HEK293 (cell line): ENCODE data around the gene RSRC1.

Source experiments
- CTCF ChIP-seq: fragments of 450-650 bp; formaldehyde crosslinking; IDR thresholded peaks from 2 replicates; pipeline ENCODE4 v1.5.1; 2016; ENCODE audit warnings: missing biosample characterization, missing genetic modification characterization
- PRDM1 ChIP-seq: fragments of 450-650 bp; formaldehyde crosslinking; IDR thresholded peaks from 2 replicates; pipeline ENCODE4; 2016; ENCODE audit warnings: missing biosample characterization, missing genetic modification characterization
- TCF7L2 ChIP-seq: IDR thresholded peaks from 2 replicates; pipeline ENCODE4 v1.6.1; 2011; ENCODE audit warnings: low read depth, mild to moderate bottlenecking, inconsistent platforms, low read length, moderate library complexity, borderline replicate concordance
- TSHZ1 ChIP-seq: fragments of 450-650 bp; formaldehyde crosslinking; IDR thresholded peaks from 2 replicates; pipeline ENCODE4 v1.5.1; 2016; ENCODE audit warnings: missing biosample characterization, missing genetic modification characterization, borderline replicate concordance
- YY1 ChIP-seq: fragments of 450-650 bp; formaldehyde crosslinking; IDR thresholded peaks from 2 replicates; pipeline ENCODE4 v1.5.1; 2018; ENCODE audit warnings: missing biosample characterization, missing genetic modification characterization
- ZBTB10 ChIP-seq: fragments of 450-650 bp; formaldehyde crosslinking; IDR thresholded peaks from 2 replicates; pipeline ENCODE4 v1.5.1; 2016; ENCODE audit warnings: missing biosample characterization, missing genetic modification characterization
- ZBTB6 ChIP-seq: fragments of 450-650 bp; formaldehyde crosslinking; IDR thresholded peaks from 2 replicates; pipeline ENCODE4 v1.5.1; 2017; ENCODE audit warnings: missing biosample characterization, missing genetic modification characterization
- ZFP69B ChIP-seq: fragments of 450-650 bp; formaldehyde crosslinking; IDR thresholded peaks from 2 replicates; pipeline ENCODE4 v1.5.1; 2016; ENCODE audit warnings: missing biosample characterization, missing genetic modification characterization
- ZNF132 ChIP-seq: fragments of 450-650 bp; formaldehyde crosslinking; IDR thresholded peaks from 2 replicates; pipeline ENCODE4 v1.5.1; 2017; ENCODE audit warnings: missing biosample characterization, missing genetic modification characterization, borderline replicate concordance
- ZNF133 ChIP-seq: fragments of 450-650 bp; formaldehyde crosslinking; IDR thresholded peaks from 2 replicates; pipeline ENCODE4 v1.5.1; 2016; ENCODE audit warnings: missing biosample characterization, missing genetic modification characterization
- ZNF274 ChIP-seq, 2 experiments: fragments of 200-500 bp in 1 of 2; fragments of 450-650 bp in 1 of 2; sonication (Bioruptor generic) in 1 of 2; formaldehyde crosslinking in 1 of 2; IDR thresholded peaks; 2 replicates each; pipeline versions ENCODE4 v1.5.1 to v1.6.1; 2014 to 2016; ENCODE audit warnings: borderline replicate concordance in 1 of 2, inconsistent platforms in 1 of 2, low read length in 1 of 2, missing biosample characterization in 1 of 2, missing genetic modification characterization in 1 of 2
- ZNF792 ChIP-seq: fragments of 450-650 bp; formaldehyde crosslinking; IDR thresholded peaks from 2 replicates; pipeline ENCODE4 v1.5.1; 2016; ENCODE audit warnings: missing biosample characterization, missing genetic modification characterization

- TF ChIP-seq CTCF (tag by site-specific recombination) (no peak), ZNF133 (tag by site-specific recombination) (no peak), ZNF274 (IDR thresholded peaks at IDR 0.05; ENCODE audit: low read length) (no peak), ZNF274 (tag by site-specific recombination; IDR thresholded peaks at IDR 0.05; ENCODE audit: borderline replicate concordance) (no peak), ZNF792 (tag by site-specific recombination) (no peak), ZNF132 (tag by site-specific recombination) (no peak), ZBTB10 (tag by site-specific recombination) (no peak), TSHZ1 (tag by site-specific recombination) (no peak), TCF7L2 (no peak), ZFP69B (tag by site-specific recombination) (no peak), PRDM1 (tag by site-specific recombination) (no peak), YY1 (tag by site-specific recombination) (no peak), ZBTB6 (no peak)
Observed at GRCh38 chr3:158160958-158161357, 51.1 kb downstream of the RSRC1 start.
